ENCODE measurements around the gene SGSM2. TPM values are rescaled to one million over a fixed set of nuclear protein-coding genes. Genes with fewer than 3 reads are reported as not detected.

Gene SGSM2
- total RNA-seq, 4 donors from 2014 or later: 14.8 to 65.6 (median 30.5) TPM

DNA sequence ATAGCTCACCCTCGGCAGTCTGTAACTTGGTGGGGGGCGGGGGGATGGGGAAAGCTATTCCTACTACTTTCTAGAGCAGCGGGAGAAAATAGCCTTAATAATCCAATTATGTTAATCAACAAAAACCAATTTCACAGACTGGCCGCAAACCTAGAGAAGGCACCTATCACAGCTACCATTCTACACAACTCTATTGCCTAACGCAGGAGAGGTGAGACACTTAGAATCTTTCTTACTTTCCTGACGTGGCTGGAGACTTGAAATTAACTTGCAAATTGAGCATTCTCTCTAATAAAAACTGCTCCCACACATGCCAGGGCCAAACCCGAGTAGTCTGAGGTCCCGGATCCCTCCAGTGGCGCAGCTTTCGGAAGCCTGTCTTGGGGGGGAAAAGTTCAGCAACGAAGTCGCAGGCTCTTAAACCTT is 34.5 kb upstream of the SGSM2 start:
- TF ChIP-seq CTCF (IDR thresholded peaks at IDR 0.05; ENCODE audit: low read depth): no peak

DNA sequence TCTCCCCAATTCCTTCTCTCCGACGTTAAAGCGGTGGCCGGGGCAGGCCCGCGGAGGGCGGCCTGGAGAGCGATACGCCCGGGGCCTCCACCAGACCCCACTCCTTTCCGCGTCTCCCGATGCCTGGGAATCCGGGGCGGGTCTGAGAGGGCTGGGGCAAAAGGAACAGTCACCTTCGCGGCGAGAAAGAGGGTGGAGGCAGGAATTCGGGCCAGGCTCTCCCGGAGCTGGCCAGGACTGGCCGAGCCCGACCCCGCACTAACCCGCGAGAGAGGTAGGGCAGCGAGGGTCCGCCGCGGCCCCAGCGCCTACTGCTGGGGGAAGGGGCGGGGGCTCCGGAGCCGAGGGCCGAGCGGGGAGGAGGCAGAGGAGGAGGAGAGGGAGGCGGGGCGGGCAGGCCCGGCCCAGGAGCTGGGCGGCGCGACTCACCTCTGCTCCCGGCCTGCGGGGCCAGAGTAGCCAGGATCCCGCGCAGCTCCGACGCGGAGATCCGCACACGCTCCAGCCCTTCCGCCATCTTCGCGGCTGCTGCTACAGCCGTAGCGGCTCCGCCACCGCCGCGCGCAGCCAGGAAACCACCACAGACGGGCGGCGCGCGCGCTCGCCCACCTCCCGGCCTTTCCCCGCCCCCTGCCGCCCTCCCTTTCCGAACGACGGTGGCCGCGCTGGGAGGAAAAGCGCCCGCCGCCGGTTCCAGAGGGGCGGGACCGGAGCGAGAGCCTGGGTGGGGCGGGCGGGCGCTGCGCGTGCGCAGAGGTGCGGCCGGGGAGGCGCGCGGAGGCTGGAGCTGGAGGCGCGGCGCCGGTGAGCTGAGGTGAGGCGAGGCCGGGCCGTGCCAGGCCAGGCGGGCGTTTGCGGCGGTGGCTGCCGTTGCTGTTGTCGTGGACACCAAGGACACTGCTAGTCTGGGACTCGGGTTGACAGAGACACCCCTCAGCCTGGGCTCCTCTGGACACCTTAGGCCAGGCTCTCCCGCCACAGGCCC is 33.8 kb upstream of the SGSM2 start, which contains the start of the genes SMG6 and SRR:
SMG6 (minus strand) TSS at position 582 of the 985 bp plus-strand sequence; CDS start at position 517, 65 bp downstream.
SRR (plus strand) TSS at position 747 of the 985 bp plus-strand sequence. CDS start 11,611 bp downstream, outside the sequence.
- TF ChIP-seq CTCF (IDR thresholded peaks at IDR 0.05; ENCODE audit: low read depth): no peak

DNA sequence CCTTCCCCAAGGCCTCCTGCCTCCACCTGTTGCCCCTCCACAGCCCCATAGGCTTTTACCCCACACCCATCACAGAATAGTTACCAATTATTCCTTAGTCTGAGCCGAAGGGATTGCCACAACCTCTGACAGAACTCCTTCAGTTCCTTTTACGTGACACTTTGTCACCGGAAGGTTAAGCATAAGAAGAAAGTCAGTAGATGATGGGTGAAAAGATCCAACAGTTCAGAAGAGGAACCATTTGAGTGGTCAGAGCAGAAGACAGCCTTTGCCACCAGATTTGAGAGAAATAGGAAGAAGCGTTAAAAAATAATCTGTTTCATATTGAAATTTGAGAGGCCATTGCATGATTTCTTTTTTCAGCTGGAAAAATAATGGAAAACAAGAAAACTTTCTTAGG is 32.4 kb upstream of the SGSM2 start:
- no peak for TF ChIP-seq CTCF (IDR thresholded peaks at IDR 0.05; ENCODE audit: low read depth)

DNA sequence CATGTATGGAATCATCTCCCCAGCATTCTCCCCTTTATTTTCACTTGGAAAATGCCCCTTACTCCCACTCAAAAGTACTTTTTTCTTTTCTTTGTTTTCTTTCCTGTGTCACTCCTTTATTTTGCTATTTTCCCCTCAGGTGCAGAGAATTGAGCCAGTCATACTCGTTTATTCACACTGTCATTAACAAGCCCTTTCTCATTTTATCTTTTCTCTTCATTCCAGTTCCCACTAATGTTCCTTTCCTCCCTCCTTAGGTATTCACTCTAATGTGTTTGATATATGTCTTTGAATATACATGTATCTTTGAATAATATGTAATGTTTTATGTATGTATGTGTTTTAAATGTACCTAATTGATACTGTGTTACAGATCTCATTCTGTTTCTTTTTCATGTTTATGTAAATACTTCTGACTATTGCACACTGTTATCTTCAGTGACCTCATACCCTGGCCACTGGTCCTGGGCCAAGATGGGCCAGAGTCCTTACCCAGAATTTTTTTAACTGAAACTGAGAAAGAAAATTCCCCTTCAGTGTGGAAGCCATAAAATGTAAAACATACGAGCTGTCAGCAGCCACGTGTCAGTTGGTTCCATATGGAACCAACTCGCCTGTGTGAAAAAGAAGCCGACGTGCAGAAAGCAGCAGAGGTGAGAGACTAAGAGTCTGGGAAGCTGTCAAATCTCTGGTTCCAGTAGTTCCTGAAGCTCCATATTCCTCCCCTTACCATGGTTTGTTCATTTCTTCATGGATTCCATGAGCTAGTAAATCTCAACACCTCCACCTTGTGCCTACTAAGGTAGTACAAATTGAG is 27.8 kb upstream of the SGSM2 start:
- TF ChIP-seq CTCF (IDR thresholded peaks at IDR 0.05; ENCODE audit: low read depth): no peak

GRCh38 chr17:2312736-2313135 is 24.6 kb upstream of the SGSM2 start:
- no peak for TF ChIP-seq CTCF (IDR thresholded peaks at IDR 0.05; ENCODE audit: low read depth)

GRCh38 chr17:2317796-2318195 is 19.5 kb upstream of the SGSM2 start:
- no peak for TF ChIP-seq CTCF (IDR thresholded peaks at IDR 0.05; ENCODE audit: low read depth)

DNA sequence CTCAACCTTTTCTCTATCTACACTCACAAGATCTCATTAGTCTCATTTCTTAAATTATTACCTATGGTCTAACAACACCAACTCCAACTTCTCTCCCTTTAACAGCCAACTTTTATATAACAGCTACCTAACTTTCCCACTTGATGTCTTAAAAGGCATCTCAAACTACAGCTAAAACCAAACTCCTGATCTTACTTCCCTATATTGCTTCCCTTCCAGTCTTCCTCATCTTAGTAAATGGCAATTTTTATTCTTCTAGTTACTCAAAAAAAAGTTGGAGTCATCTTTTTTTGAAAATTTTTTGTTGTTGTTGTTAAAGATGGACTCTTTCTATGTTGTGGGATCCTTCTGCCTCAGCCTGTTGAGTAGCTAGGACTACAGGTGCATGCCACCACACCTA is 18.2 kb upstream of the SGSM2 start:
- no peak for TF ChIP-seq CTCF (IDR thresholded peaks at IDR 0.05; ENCODE audit: low read depth)

Measured in subcutaneous adipose tissue (tissue), 4 donors.